CD4-positive, alpha-beta T cell treated with Interferon alpha-2 for 1 hour (primary cell): ENCODE measurements around the gene ODAPH.
"Not testable (repeated sequence)": the region's sequence is repeated elsewhere in the genome, so short reads cannot be mapped to it uniquely, and the experiment has no call there.

Experiments used
- DNase-seq, 2 donors: peaks; one replicate each; pipeline ENCODE4 v3.0.0-alpha.2; 2020 to 2022

Gene ODAPH, protein sequence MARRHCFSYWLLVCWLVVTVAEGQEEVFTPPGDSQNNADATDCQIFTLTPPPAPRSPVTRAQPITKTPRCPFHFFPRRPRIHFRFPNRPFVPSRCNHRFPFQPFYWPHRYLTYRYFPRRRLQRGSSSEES

DNA sequence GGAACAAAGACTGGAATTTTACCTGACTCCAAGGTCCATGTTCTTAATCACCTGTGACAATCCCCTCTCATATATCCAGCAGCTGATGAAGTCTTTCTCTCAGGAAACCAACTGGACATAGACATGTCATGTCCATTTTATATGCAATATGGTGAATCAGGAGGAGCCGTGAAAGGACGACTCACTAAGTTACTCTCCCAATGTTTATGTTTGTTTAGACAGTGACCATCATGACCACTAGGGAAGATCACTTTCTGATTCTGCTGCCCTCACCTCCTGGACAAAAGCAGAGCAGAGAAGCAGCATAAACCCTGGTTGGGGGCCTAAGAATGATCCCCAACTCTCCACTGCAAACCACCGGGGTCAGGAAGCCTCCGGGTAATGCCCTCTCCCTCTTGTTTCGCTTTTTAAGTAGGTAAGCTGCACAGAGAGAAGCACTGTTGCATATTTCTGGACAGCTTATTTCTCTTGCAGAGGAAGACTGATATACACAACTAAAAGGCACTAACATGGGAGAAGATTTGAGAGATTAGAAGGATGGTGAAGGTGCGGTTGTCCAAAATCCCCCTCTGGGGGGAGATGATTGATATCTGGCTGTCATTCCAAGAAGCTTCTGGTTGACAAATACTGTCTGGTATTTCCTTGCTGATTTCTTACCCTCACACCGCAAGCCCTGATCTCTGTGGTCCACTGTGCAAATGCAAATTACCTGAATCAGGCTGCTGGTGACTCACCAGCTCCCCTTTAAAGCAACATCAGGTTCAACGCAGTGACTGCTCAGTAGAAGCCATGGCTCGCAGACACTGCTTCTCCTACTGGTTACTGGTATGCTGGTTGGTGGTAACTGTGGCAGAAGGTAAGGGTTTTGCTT is at the start of gene ODAPH:
Gene ODAPH (plus strand): TSS at position 773 of the 871 bp plus-strand sequence. CDS start 17 bp downstream, at position 790.
- DNase-seq: peak in 1 of 2 donors; percentile 8

DNA sequence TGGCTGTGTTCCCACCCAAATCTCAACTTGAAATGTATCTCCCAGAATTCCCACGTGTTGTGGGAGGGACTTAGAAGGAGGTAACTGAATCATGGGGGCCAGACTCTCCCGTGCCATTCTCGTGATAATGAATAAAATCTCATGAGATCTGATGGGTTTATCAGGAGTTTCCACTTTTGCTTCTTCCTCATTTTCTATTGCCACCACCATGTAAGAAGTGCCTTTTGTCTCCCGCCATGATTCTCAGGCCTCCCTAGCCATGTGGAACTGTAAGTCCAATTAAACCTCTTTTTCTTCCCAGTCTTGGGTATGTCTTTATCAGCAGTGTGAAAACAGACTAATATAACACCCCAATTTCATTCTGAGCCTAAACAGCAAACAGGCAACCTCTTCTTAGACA is 46.3 kb upstream of the ODAPH start:
- not testable (repeated sequence) for DNase-seq

DNA sequence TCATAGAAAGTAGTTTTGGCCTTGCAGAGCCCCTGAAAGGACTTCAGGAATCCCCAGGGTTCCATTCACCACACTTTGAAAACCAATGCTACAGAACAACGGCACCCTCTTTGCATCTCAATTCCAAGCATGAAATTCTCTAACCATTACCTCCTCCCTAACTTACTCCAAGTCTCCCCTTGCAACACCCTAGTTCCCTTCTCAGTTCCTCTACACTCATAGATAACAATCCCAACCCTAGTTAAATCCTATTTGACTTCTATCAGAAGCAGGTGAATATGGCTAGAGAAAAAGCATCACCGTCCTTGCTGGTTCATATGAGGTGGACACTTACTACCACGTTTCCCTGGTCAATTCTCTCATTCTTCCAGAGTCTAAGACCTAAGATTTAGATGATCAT is 44.0 kb upstream of the ODAPH start:
- DNase-seq: no peak

DNA sequence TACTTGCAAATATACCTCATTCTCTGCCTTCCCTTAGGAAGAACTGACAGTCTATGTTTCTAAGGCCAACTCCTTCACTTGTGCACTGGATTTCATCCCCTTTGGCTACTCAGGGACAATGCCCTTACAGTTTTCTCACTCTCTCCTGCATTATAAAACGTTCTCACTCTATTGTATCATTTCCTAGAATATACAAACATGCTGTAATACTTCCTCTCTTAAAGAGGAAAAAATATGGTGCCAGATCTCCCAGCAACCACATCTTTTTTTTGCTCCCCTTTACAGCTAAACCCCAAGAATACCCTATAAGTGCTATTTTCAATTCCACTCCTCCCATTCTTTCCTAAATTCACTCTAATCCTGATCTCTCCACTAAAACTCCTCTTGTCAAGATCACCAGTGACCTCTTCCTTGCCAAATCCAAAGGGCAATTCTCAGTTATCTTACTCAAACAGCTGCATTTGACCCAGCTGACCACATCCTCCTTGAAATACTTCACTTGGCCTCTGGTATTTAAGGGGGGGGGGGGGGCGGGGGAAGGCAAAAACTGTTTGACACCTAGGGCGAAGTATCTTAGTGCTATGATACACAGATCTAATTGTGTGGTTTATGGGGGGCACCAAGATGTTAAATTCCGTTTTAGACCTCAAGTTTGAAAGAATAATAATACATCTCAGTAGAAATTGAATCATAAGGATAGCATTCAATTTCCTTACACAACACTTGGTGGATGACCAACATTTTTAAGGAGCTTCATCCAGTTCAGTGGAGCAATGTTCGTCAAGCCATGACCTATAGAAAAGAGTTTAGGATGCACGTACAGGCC is 43.3 kb upstream of the ODAPH start:
- DNase-seq: peak in 1 of 2 donors; percentile 31

DNA sequence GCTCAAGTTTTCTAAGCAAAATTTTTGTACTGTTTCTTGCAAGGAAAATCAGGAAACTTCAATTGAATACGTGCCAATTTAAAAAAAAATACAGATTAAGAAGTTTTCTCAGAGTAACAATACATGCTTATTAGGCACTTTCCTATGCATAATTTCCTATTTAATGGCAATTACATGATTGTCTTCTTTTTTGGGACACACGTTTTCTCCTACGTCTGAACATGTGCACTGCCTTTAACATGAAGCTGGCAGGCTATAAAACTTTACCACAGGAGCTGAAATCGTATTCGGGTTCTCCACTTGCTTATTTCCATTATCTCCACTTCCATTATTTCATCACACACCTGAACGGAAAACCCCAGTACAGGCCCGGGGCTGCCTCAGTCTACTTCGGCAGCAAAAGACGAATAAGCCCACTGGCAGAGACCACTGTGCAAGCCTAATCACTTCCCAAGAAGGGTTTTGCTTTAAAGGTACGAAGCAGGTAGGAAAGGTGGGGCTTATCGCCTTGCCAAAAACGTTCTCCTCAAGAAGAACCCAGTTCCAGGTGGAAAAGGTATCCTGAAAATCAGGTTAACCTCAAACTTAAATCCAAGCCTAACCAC is 42.2 kb upstream of the ODAPH start:
- no peak for DNase-seq

- peak; percentile 89 to 92 for DNase-seq
Measured at GRCh38 chr4:75514131-75514948, 41.5 kb upstream of the ODAPH start, which contains the start of the genes RCHY1 and THAP6. Gene RCHY1 (minus strand): TSS chr4:75514403. CDS start chr4:75514286, 117 bp downstream. Gene THAP6 (plus strand): TSS chr4:75514473. CDS start chr4:75515453, 980 bp downstream.

DNA sequence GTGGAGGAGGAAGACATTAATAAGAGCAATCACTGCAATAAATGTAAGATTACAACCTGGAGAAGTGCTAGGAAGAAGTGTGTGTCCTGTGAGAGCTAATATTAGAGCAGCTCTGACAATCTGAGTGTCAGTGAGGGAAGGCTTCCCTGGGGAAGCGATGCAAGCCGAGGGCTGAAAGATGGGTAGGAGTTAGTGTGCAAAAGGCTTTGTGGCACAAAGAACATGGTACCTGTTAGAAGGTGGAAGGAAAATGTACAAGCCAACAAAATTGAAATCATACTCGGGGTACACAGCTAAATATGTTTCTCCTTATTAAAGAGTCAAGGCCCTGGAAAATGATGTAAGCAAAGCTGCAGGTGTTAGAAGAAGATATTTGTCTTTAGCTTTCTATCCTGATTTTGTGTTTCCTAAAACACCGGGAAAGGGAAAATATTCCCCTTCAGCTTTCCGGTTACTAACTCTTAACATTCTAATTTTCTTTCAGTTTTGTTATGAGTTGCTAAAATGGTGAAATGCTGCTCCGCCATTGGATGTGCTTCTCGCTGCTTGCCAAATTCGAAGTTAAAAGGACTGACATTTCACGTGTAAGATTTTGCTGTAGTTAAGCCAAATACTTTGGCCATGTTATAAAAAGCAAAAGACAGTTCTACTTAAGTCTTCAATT is 40.8 kb upstream of the ODAPH start:
- peak in 1 of 2 donors; percentile 63 for DNase-seq

DNA sequence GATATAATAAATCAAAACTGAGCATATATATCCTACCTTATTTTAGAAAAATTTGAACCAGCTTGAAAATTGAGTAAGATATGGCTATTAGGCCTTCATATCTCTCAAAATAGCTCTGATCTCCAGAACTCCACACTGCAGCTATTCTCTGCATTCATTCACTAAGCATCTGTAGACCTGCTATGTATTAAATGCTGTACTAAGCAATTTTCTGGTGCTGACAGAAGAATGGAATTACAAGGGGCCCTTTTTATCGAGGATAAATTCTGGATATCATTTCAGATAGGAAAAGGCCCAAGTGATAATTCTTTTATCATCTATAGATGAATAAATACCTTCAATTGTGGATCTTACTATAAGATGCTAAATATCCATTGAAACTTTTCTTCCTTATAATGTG is 39.7 kb upstream of the ODAPH start:
- DNase-seq: no peak

DNA sequence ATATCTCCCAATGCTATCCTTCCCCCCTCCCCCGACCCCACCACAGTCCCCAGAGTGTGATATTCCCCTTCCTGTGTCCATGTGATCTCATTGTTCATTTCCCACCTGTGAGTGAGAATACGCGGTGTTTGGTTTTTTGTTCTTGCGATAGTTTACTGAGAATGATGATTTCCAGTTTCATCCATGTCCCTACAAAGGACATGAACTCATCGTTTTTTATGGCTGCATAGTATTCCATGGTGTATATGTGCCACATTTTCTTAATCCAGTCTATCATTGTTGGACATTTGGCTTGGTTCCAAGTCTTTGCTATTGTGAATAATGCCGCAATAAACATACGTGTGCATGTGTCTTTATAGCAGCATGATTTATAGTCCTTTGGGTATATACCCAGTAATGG is 36.4 kb upstream of the ODAPH start:
- DNase-seq: not testable (repeated sequence)

- DNase-seq: no peak
Measured at GRCh38 chr4:75525086-75525485, 30.8 kb upstream of the ODAPH start.

GRCh38 chr4:75525910-75526309 is 30.0 kb upstream of the ODAPH start:
- DNase-seq: no peak

DNA sequence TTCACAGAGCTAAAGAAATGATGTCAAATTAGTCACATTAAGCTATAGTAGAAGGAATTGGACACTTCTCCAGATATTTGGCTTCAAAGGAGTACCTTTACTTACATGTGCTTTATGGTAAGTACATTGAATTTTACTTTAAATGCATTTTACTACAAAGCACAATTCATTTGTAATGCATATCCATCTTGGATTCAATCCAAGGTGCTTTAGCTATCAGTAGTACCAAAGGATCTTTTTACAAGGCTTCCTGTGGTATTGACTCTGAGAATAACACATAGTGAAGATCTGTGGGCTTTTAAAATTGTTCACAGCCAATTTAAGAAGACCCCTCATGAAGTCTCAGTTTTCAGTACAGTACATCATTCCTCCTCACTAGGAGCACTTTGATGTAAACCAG is 28.4 kb upstream of the ODAPH start:
- DNase-seq: no peak

DNA sequence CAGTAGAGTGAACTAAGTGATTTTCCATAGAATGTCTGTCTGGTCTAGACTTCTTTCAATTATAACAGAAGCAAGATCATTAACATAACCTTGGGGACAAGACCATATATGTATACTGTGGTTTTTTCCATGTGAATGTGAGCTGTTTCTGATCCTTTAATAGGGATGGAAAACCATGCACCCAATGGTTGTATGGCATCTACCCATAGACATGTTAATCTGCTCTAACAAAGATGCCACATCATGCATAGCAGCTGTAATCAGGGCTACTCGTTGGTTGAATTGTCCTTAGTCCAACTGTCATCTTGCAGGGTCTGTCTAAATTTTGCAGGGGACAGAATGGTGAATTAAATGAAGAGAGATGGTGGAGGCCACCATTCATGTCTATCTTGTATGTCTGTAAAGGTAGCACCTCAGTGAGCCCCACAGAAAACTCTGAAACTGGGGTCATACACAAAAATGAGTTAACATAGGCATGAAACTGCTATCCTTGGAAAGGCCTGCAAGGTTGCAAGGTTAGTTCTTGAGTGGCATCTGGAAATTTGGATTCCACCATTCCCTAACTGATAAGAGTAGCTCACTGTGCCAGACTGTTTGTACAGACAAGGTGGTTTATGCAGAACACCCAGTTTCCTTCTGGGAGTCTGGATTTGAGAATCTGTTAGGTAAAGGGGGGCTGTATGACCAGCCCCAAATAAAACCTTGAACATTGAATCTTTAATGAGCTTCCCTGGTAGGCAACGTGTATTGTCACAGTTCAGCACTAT is 25.1 kb upstream of the ODAPH start:
- DNase-seq: no peak

- not testable (repeated sequence) for DNase-seq
Measured at GRCh38 chr4:75531536-75532143, 24.2 kb upstream of the ODAPH start.

DNA sequence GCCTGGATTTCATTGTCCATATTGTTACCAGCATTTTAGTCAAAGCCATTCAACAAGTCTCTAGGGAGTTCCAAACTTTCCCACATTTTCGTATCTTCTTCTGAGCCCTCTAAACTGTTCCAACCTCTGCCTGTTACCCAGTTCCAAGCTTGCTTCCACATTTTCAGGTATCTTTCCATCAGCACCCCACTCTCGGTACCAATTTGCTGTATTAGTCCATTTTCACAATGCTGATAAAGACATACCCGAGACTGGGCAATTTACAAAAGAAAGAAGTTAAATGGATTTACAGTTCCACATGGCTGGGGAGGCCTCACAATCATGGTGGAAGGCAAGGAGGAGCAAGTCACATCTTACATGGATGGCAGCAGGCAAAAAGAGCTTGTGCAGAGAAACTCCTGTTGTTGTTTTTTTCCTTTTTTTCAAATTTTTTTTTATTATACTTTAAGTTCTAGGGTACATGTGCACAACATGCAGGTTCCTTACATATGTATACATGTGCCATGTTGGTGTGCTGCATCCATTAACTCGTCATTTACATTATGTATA is 22.5 kb upstream of the ODAPH start:
- DNase-seq: not testable (repeated sequence)

DNA sequence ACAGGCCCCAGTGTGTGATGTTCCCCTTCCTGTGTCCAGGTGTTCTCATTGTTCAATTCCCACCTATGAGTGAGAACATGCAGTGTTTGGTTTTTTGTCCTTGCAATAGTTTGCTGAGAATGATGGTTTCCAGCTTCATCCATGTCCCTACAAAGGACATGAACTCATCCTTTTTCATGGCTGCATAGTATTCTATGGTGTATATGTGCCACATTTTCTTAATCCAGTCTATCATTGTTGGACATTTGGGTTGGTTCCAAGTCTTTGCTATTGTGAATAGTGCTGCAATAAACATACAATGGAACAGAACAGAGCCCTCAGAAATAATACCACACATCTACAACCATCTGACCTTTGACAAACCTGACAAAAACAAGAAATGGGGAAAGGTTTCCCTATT is 21.9 kb upstream of the ODAPH start:
- DNase-seq: not testable (repeated sequence)

DNA sequence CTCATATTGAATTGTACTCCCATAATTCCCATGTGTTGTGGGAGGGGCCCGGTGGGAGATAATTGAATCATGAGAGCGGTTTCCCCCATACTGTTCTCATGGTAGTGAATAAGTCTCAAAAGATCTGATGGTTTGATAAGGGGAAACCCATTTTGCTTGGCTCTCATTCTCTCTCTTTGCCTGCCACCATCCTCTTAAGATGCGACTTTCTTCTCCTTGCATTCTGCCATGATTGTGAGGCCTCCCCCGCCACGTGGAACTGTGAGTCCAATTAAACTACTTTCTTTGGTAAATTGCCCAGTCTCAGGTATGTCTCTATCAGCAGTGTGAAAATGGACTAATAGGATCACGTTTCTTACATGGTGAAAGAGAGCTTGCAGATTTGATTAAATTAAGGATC is 18.6 kb upstream of the ODAPH start:
- not testable (repeated sequence) for DNase-seq

DNA sequence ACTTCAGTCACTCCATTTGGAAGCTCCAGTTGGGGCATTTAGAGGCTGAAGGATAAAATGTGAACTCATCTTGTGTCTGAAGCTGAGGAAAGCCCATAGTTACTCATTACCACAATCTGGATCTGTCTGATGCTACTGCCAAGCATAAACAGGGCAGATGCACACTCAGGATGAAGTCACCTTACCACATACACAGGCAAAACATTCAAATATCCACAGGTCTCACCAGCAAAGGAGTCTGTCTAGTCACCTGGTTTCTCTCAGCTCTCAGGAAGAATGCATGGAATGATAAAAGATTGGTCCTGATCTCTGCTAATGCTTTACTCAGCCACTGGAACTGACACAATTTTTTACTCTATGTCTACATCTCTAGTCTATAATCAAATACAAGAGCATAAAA is 13.0 kb upstream of the ODAPH start:
- DNase-seq: no peak

GRCh38 chr4:75544220-75544619 is 11.6 kb upstream of the ODAPH start:
- not testable (repeated sequence) for DNase-seq

DNA sequence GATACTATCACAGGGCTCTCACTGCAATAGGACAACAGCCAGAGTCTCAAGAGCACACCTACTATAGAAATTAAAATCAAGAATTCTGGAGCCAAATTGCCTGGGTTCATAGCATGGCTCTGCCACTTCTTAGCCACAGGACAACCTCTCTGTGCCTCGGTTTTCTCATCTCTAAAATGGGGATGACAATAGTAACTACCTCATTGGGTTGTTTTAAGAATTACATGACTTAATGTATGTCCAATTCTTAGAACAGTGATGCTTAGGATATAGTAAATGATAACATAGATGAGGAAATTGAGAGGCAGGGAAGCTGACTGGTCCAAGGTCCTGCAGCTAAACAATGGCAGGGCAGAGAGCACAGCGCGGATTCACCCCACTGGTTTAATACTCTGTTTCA is 11.0 kb upstream of the ODAPH start:
- DNase-seq: no peak
